Smooth muscle cell (in vitro differentiated cells): ENCODE results near the gene CAMTA2. TPM values are rescaled to one million over a fixed set of nuclear protein-coding genes. Genes with fewer than 3 reads are reported as not detected.
"Not testable (repeated sequence)": the region's sequence is repeated elsewhere in the genome, so short reads cannot be mapped to it uniquely, and the experiment has no call there.

Experiments
- DNase-seq: peaks from one replicate; lab custom pipeline; 2025; ENCODE audit not compliant: unreplicated experiment; lab: John Stamatoyannopoulos, UW
- H2AFZ ChIP-seq: fragments of 200-600 bp; sonication (generic); 2 replicates; pipeline ENCODE4 v1.6.0; 2016; ENCODE audit warnings: antibody characterized with exemption, low read depth, mild to moderate bottlenecking
- H3F3A ChIP-seq: fragments of 200-600 bp; sonication (generic); 2 replicates; pipeline ENCODE4 v1.6.0; 2017; ENCODE audit warnings: antibody characterized with exemption, low read depth
- H3K27ac ChIP-seq: fragments of 200-600 bp; sonication (generic); 2 replicates; pipeline ENCODE4 v1.5.1; 2016; ENCODE audit warnings: low read depth, mild to moderate bottlenecking
- H3K27me3 ChIP-seq: fragments of 200-600 bp; sonication (generic); 2 replicates; pipeline ENCODE4 v1.6.1; 2016; ENCODE audit warnings: low read depth, mild to moderate bottlenecking
- H3K36me3 ChIP-seq: fragments of 200-600 bp; sonication (generic); 2 replicates; pipeline ENCODE4 v1.5.1; 2016; ENCODE audit warnings: low read depth
- H3K4me1 ChIP-seq: fragments of 200-600 bp; sonication (generic); 2 replicates; pipeline ENCODE4 v1.5.1; 2016; ENCODE audit warnings: low read depth
- H3K4me2 ChIP-seq: fragments of 200-600 bp; sonication (generic); 2 replicates; pipeline ENCODE4 v1.6.0; 2016; ENCODE audit warnings: mild to moderate bottlenecking
- H3K4me3 ChIP-seq: fragments of 200-600 bp; sonication (generic); 2 replicates; pipeline ENCODE4 v1.5.1; 2016; ENCODE audit warnings: mild to moderate bottlenecking
- H3K79me2 ChIP-seq: fragments of 200-600 bp; sonication (generic); 2 replicates; pipeline ENCODE4 v1.6.0; 2016; ENCODE audit warnings: low read depth, mild to moderate bottlenecking
- H3K9ac ChIP-seq: fragments of 200-600 bp; sonication (generic); 2 replicates; pipeline ENCODE4 v1.6.0; 2016; ENCODE audit warnings: low read depth
- H3K9me3 ChIP-seq: fragments of 200-600 bp; sonication (generic); replicated peaks from 2 replicates; pipeline ENCODE4 v1.5.1; 2016; ENCODE audit warnings: low read depth
- H4K20me1 ChIP-seq: fragments of 200-600 bp; sonication (generic); 2 replicates; pipeline ENCODE4 v1.6.0; 2016; ENCODE audit warnings: low read depth
- CTCF ChIP-seq: fragments of 200-600 bp; sonication (generic); IDR thresholded peaks from 2 replicates; pipeline ENCODE4 v1.5.1; 2017; ENCODE audit warnings: borderline replicate concordance, mild to moderate bottlenecking, antibody characterized with exemption; ENCODE audit not compliant: insufficient read depth, poor library complexity, severe bottlenecking
- WGBS: methylation state at CpG from one replicate; pipeline ENCODE4 v1.1.7; 2016; ENCODE audit warnings: low lambda C conversion rate; 5-methylcytosine and 5-hydroxymethylcytosine counted together
- polyA plus RNA-seq: library from polyadenylated mRNA; unstranded; fragments of >200 nt; fragmentation: Nextera tagmentation; extraction: Ambion mirVana; gene quantifications from 2 replicates; pipeline ENCODE4 v1.2.1, GENCODE V29; 2016
- total RNA-seq: library from RNA; depleted of rRNA; stranded (reverse); fragments of >200 nt; gene quantifications from 2 replicates; pipeline ENCODE4 v1.2.3, GENCODE V29; 2014

The CAMTA2 gene
- total and polyA plus RNA-seq, 2 experiments from 2014 or later, result 5.1 to 26.2 TPM

GRCh38 chr17:5031365-5032082, 44.0 kb upstream of the CAMTA2 start:
- peak overlapping the region; percentile 13 for H3K9ac ChIP-seq
- no peaks in the 10 kb centered on the region for H3F3A ChIP-seq
- H3K4me1 ChIP-seq, result no peaks in the 10 kb centered on the region
- peak overlapping the region; percentile 83 for H3K4me2 ChIP-seq
- 7% methylated on average over 37 of the region's 48 CpGs for WGBS
- no peaks in the 10 kb centered on the region for H3K9me3 ChIP-seq
- peak overlapping the region; percentile 53 for H3K4me3 ChIP-seq
- peaks cover 21% of the 10 kb centered on the region for H3K27me3 ChIP-seq
- peak; percentile 68 for DNase-seq
- peak overlapping the region; percentile 67 for H2AFZ ChIP-seq
- peak; percentile 71 for TF ChIP-seq CTCF
- H3K79me2 ChIP-seq, result no peaks in the 10 kb centered on the region
- H3K27ac ChIP-seq, result peak overlapping the region; percentile 35
- no peaks in the 10 kb centered on the region for H4K20me1 ChIP-seq
- H3K36me3 ChIP-seq, result no peaks in the 10 kb centered on the region

GRCh38 chr17:5030168-5030567, 42.7 kb upstream of the CAMTA2 start:
- H3K9ac ChIP-seq, H3K4me3 ChIP-seq, DNase-seq, H3K4me2 ChIP-seq, H3K9me3 ChIP-seq, H3K27ac ChIP-seq, H4K20me1 ChIP-seq, H3K4me1 ChIP-seq, H3K79me2 ChIP-seq, H2AFZ ChIP-seq, H3F3A ChIP-seq, H3K36me3 ChIP-seq: not testable (repeated sequence)
- peaks cover 17% of the 10 kb centered on the region for H3K27me3 ChIP-seq
- WGBS, result 100% methylated on average over 2 of the region's 2 CpGs

GRCh38 chr17:5027916-5028315, 40.4 kb upstream of the CAMTA2 start:
- no peak overlapping the region for H3K9ac ChIP-seq
- no peak overlapping the region for H3K4me2 ChIP-seq
- no peaks in the 10 kb centered on the region for H3K4me1 ChIP-seq
- no peaks in the 10 kb centered on the region for H3K9me3 ChIP-seq
- no peaks in the 10 kb centered on the region for H4K20me1 ChIP-seq
- DNase-seq, result no peak
- 90% methylated on average over 5 of the region's 5 CpGs for WGBS
- H3K36me3 ChIP-seq, result no peaks in the 10 kb centered on the region
- H3F3A ChIP-seq, result no peaks in the 10 kb centered on the region
- H2AFZ ChIP-seq, result no peak overlapping the region
- no peak overlapping the region for H3K27ac ChIP-seq
- H3K79me2 ChIP-seq, result no peaks in the 10 kb centered on the region
- peaks cover 5% of the 10 kb centered on the region for H3K27me3 ChIP-seq
- no peak overlapping the region for H3K4me3 ChIP-seq
- TF ChIP-seq CTCF, result no peak

DNA sequence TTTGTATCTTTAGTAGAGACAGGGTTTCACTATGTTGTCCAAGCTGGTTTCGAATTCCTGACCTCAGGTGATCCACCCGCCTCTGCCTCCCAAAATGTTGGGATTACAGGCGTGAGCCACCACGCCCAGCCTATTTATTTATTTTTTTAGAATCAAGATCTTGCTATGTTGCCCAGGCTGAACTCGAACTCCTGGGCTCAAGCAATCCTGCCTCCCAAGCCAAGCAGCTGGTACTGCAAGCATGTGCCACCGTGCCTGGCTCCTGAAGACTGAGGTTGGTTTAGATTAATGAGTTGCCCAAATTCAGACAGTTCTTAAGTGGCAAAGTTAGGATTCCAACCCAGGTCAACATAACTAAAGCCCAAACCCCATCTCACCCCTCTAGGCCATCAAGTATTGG, 39.8 kb upstream of the CAMTA2 start:
- WGBS, result 95% methylated on average over 6 of the region's 6 CpGs
- no peak for TF ChIP-seq CTCF
- no peaks in the 10 kb centered on the region for H3K4me1 ChIP-seq

More for the DNA sequence above, 39.8 kb upstream of the CAMTA2 start:
- no peaks in the 10 kb centered on the region for H4K20me1 ChIP-seq
- no peak overlapping the region for H3K4me3 ChIP-seq
- H3K79me2 ChIP-seq, result no peaks in the 10 kb centered on the region
- no peaks in the 10 kb centered on the region for H3K36me3 ChIP-seq
- H2AFZ ChIP-seq, result no peak overlapping the region
- H3K27ac ChIP-seq, result no peak overlapping the region
- H3K4me2 ChIP-seq, result no peak overlapping the region
- H3K27me3 ChIP-seq, result peaks cover 5% of the 10 kb centered on the region
- H3F3A ChIP-seq, result no peaks in the 10 kb centered on the region
- DNase-seq, result no peak
- no peaks in the 10 kb centered on the region for H3K9me3 ChIP-seq
- H3K9ac ChIP-seq, result no peak overlapping the region
